ENCODE measurements around the gene C10orf90.

C10orf90 gene

GRCh38 chr10:126687121-126687606 is 16.7 kb upstream of the C10orf90 start:
- DNase-seq (ENCODE audit: low read depth), result no peak
- TF ChIP-seq CTCF (IDR thresholded peaks at IDR 0.05; ENCODE audit: insufficient read depth, low read depth, low read length, missing control alignments), result no peak
- no peak overlapping the region for H3K4me3 ChIP-seq (ENCODE audit: low read depth, low read length)

- DNase-seq (ENCODE audit: low read depth), result no peak
- H3K4me3 ChIP-seq (ENCODE audit: low read depth, low read length), result no peak overlapping the region
- no peak for TF ChIP-seq CTCF (IDR thresholded peaks at IDR 0.05; ENCODE audit: insufficient read depth, low read depth, low read length, missing control alignments)
These were observed 16.2 kb upstream of the C10orf90 start for GRCh38 chr10:126686719-126687118.

- DNase-seq (ENCODE audit: low read depth), result no peak
- no peak overlapping the region for H3K4me3 ChIP-seq (ENCODE audit: low read depth, low read length)
- no peak for TF ChIP-seq CTCF (IDR thresholded peaks at IDR 0.05; ENCODE audit: insufficient read depth, low read depth, low read length, missing control alignments)
These were observed 15.8 kb upstream of the C10orf90 start for GRCh38 chr10:126686268-126686667.

GRCh38 chr10:126685756-126686155 is 15.3 kb upstream of the C10orf90 start:
- no peak for TF ChIP-seq CTCF (IDR thresholded peaks at IDR 0.05; ENCODE audit: insufficient read depth, low read depth, low read length, missing control alignments)
- no peak overlapping the region for H3K4me3 ChIP-seq (ENCODE audit: low read depth, low read length)
- no peak for DNase-seq (ENCODE audit: low read depth)

- TF ChIP-seq CTCF (IDR thresholded peaks at IDR 0.05; ENCODE audit: insufficient read depth, low read depth, low read length, missing control alignments), result no peak
- DNase-seq (ENCODE audit: low read depth), result no peak
- no peak overlapping the region for H3K4me3 ChIP-seq (ENCODE audit: low read depth, low read length)
These were observed 13.8 kb upstream of the C10orf90 start for GRCh38 chr10:126684171-126684745.

- TF ChIP-seq CTCF (IDR thresholded peaks at IDR 0.05; ENCODE audit: insufficient read depth, low read depth, low read length, missing control alignments), result no peak
- H3K4me3 ChIP-seq (ENCODE audit: low read depth, low read length), result no peak overlapping the region
- DNase-seq (ENCODE audit: low read depth), result no peak
These were observed 13.0 kb upstream of the C10orf90 start for GRCh38 chr10:126683466-126683865.

Measured in GM12865 (cell line).